Thyroid gland (tissue), 4 donors: ENCODE data around the gene BARHL2. TPM values are rescaled to one million over a fixed set of nuclear protein-coding genes. Genes with fewer than 3 reads are reported as not detected.

Experiments
- DNase-seq, 2 donors: peaks; one replicate each; pipeline ENCODE4 v3.0.0-alpha.2; 2019
- H3K27ac ChIP-seq, 3 donors: fragments of 200-600 bp; sonication (generic); 1 replicate in 2 of 3; 2 replicates in 1 of 3; pipeline ENCODE4 v1.5.1; 2016 to 2019; ENCODE audit warnings: mild to moderate bottlenecking in 1 of 3, moderate library complexity in 1 of 3
- H3K27me3 ChIP-seq: fragments of 200-600 bp; sonication (generic); one replicate; pipeline ENCODE4 v1.5.1; 2019
- H3K36me3 ChIP-seq, 2 donors: fragments of 200-600 bp; sonication (generic); one replicate each; pipeline ENCODE4 v1.5.1; 2016 to 2019
- H3K4me1 ChIP-seq, 2 donors: fragments of 200-600 bp; sonication (generic); one replicate each; pipeline ENCODE4 v1.5.1; 2017 to 2019
- H3K4me3 ChIP-seq, 3 donors: fragments of 200-600 bp; sonication (generic); replicated peaks in 1 of 3; 1 replicate in 2 of 3; 2 replicates in 1 of 3; pipeline ENCODE4 v1.5.1; 2016; ENCODE audit warnings: mild to moderate bottlenecking in 1 of 3
- H3K9me3 ChIP-seq: fragments of 200-600 bp; sonication (generic); one replicate; pipeline ENCODE4 v1.5.1; 2017
- POLR2A ChIP-seq, 2 donors: fragments of 450-650 bp; IDR thresholded peaks; one replicate each; pipeline ENCODE4 v1.6.1; 2017; ENCODE audit warnings: antibody characterized with exemption in 2 of 2, mild to moderate bottlenecking in 2 of 2, moderate library complexity in 1 of 2
- WGBS, 2 donors: methylation state at CpG; one replicate each; pipeline ENCODE4 v1.1.5; 2017; 5-methylcytosine and 5-hydroxymethylcytosine counted together
- intact Hi-C: fragments of 100-400 bp; cut with DNase I; formaldehyde crosslinking; loops from one replicate; pipeline ENCODE4 v1.15.1; 2023
- total RNA-seq, 4 donors: library from RNA; depleted of rRNA; stranded (reverse); fragments of >200 nt; gene quantifications; one replicate each; pipeline ENCODE4 v1.2.3, GENCODE V29; 2016
- TF ChIP-seq, protein P1 (sequence below), 6 experiments: fragments of 200-600 bp in 3 of 6; fragments of 450-650 bp in 3 of 6; sonication (generic) in 3 of 6; IDR thresholded peaks; one replicate each; pipeline ENCODE4 v1.5.1; 2016 to 2019; ENCODE audit warnings: antibody characterized with exemption in 6 of 6, mild to moderate bottlenecking in 2 of 6, inconsistent platforms in 1 of 6, moderate library complexity in 1 of 6

The BARHL2 gene
- total RNA-seq, 4 donors from 2014 or later: not detected

DNA sequence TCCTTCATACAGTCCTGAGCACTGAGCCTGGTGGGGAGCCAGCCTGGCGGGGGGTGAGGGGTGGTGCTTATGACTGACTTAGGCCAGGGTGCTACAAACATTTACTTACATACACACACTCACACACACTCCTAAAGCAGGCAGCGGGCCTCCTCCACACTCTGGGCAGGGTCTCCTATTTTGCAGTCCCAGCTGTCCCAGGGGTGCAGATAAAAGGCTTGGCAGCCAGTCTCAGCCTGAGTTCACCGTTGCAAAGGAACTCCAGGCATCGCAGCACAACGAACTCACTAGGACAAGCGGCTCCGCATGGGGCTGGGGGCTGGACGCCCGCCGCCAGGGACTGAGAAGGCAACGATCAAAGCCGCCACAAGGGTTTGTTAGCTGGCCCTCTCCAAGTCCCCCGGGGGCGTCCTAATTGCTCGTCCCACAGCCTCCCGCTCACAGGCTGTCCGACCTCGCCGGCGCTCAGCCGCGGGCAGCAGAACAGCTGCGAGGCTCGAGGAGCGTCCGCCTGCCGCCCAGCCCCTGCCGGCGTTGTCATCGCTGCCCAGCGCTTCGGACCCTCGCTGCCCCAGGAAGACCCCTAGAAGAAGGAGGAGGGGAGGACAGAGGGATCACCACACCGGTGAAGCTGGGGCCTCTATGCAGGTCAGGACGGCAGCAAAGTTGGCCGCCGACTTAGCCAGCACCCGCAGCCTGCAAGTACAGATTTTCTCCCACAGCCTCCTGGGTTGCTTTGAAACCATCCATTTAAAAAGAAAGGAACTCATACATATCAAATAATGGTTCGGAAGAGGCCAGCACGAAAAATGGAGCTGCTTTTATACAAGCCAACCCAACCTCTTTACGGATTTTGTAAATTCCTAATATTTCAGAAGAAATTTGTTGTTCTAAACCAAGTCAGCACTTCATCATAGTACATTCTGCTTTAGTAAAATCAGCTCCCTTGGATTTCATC lies 6.2 kb downstream of the BARHL2 start:
- Histone ChIP-seq H3K4me3 (no peak overlapping the region), H3K4me1 (peaks cover 13 to 18% of the 10 kb centered on the region in 2 donors), H3K9me3 (no peaks in the 10 kb centered on the region), H3K36me3 (no peaks in the 10 kb centered on the region), H3K27ac (no peak overlapping the region), H3K27me3 (peaks cover 47% of the 10 kb centered on the region)
- 2 to 4% methylated on average over 27 to 40 of the region's 41 CpGs for WGBS, 2 donors
- intact Hi-C loops: no loop called here
- DNase-seq: no peak
- TF ChIP-seq, protein P1, sequence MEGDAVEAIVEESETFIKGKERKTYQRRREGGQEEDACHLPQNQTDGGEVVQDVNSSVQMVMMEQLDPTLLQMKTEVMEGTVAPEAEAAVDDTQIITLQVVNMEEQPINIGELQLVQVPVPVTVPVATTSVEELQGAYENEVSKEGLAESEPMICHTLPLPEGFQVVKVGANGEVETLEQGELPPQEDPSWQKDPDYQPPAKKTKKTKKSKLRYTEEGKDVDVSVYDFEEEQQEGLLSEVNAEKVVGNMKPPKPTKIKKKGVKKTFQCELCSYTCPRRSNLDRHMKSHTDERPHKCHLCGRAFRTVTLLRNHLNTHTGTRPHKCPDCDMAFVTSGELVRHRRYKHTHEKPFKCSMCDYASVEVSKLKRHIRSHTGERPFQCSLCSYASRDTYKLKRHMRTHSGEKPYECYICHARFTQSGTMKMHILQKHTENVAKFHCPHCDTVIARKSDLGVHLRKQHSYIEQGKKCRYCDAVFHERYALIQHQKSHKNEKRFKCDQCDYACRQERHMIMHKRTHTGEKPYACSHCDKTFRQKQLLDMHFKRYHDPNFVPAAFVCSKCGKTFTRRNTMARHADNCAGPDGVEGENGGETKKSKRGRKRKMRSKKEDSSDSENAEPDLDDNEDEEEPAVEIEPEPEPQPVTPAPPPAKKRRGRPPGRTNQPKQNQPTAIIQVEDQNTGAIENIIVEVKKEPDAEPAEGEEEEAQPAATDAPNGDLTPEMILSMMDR (IDR thresholded peaks at IDR 0.05): no peak
- no peak for TF ChIP-seq POLR2A (IDR thresholded peaks at IDR 0.05)

DNA sequence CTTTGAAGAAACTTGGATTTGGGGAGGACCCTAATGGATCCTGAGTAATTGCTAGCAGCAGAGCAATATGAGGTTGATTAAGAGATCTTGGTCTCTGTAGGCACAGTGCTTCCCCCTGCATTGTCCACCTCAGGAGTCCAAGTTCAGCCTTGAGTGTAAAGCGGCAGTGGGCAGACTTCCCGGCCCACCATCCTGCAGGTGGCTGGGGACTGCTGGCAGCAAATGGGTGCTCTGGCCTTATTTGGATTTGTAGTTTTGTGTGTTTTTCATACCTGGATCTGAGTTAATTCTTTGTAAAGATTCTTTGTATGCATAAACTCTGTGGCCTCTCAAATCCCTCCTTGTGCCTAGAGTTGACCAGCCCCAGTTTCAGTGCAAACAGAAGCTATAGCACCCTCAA lies 7.6 kb downstream of the BARHL2 start:
- Histone ChIP-seq H3K36me3 (no peaks in the 10 kb centered on the region), H3K4me1 (peaks cover 13 to 19% of the 10 kb centered on the region in 2 donors), H3K9me3 (no peaks in the 10 kb centered on the region), H3K27me3 (peaks cover 37% of the 10 kb centered on the region), H3K27ac (no peak overlapping the region), H3K4me3 (no peak overlapping the region)
- no peak for DNase-seq
- intact Hi-C loops: no loop called here
- 39 to 48% methylated on average over 2 of the region's 2 CpGs for WGBS, 2 donors
- TF ChIP-seq, protein P1 (IDR thresholded peaks at IDR 0.05): no peak
- no peak for TF ChIP-seq POLR2A (IDR thresholded peaks at IDR 0.05)

DNA sequence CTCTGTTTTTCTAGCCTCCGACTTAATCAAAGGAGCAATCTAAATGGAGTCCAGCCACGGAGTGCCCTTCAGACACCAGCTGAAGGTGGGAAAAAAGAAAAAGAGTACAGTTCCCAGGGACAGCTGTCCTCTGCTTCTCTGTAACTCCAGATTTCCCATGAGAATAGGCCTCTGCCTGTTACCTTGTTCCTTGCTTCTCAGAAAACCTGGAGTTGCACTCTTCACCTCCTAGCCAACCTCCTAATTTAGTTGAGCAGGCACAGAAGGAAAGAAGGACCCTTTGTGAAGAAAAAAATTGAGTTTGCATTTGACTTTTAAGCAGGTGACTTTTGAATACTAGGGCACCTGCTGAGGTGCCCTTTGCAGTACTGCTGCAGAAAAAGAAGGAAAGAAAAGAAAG lies 8.3 kb downstream of the BARHL2 start:
- Histone ChIP-seq H3K36me3 (no peaks in the 10 kb centered on the region), H3K4me1 (peaks cover 13 to 19% of the 10 kb centered on the region in 2 donors), H3K27ac (no peak overlapping the region), H3K27me3 (peaks cover 30% of the 10 kb centered on the region), H3K9me3 (no peaks in the 10 kb centered on the region), H3K4me3 (no peak overlapping the region)
- no peak for TF ChIP-seq POLR2A (IDR thresholded peaks at IDR 0.05)
- TF ChIP-seq, protein P1 (IDR thresholded peaks at IDR 0.05): no peak
- intact Hi-C loops: no loop called here
- WGBS, 2 donors: 9 to 13% methylated on average over 2 of the region's 2 CpGs
- DNase-seq: no peak

DNA sequence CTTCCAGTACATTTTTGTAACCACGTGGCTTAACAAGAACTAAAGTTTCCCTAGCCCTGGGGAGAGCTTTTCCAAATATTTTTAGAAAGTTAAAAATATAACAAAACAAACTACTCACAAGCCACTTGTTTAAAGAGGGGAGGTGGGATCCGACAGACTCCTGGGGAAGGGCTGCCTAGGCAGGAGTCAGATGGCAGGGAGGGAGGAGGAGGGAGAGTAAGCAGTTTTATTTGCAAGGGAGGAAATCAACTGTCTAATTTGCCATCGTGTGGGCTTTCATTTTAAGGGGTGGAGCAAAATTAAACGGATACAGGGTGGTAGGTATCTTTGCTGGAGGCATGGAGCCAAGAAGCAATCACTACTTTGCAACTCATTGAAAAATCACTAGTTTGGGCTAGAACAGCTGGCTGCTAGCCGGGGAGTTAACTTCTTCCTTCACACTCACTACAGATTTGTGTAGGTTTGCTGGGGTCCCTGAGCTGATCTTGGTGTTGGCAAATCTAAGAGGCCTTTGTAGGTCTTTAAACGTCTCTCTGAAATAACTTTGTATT lies 8.8 kb downstream of the BARHL2 start:
- no peak for DNase-seq
- intact Hi-C loops: no loop called here
- Histone ChIP-seq H3K27ac (no peak overlapping the region), H3K36me3 (no peaks in the 10 kb centered on the region), H3K27me3 (peaks cover 29% of the 10 kb centered on the region), H3K4me3 (no peak overlapping the region), H3K4me1 (peaks cover 13 to 19% of the 10 kb centered on the region in 2 donors), H3K9me3 (no peaks in the 10 kb centered on the region)
- 4 to 7% methylated on average over 6 of the region's 6 CpGs for WGBS, 2 donors
- TF ChIP-seq, protein P1 (IDR thresholded peaks at IDR 0.05): no peak
- no peak for TF ChIP-seq POLR2A (IDR thresholded peaks at IDR 0.05)

DNA sequence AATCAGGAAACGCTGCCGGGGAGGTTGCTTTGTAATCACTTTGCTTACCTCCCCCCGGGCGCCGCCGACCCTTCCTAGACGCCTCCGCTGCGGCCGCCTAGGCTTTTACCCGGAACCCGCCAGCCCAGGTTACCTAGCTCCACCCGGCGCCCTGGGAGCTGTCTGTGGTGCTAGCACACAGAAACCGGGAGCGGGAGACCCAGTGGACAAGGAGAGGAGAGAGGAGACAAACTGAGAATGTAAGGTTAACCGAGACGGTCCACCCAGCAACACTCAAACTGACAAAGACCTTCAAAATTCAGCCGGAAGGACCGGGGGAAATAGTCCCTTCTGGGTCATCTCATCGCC lies 9.8 kb downstream of the BARHL2 start:
- Histone ChIP-seq H3K9me3 (no peaks in the 10 kb centered on the region), H3K27ac (no peak overlapping the region), H3K4me1 (peaks cover 13 to 19% of the 10 kb centered on the region in 2 donors), H3K36me3 (no peaks in the 10 kb centered on the region), H3K4me3 (peak overlapping the region in 2 of 3 donors; percentile 11 to 18), H3K27me3 (peaks cover 22% of the 10 kb centered on the region)
- intact Hi-C loops: no loop called here
- WGBS, 2 donors: 2 to 3% methylated on average over 21 of the region's 21 CpGs
- peak; percentile 71 to 81 for DNase-seq
- TF ChIP-seq POLR2A (IDR thresholded peaks at IDR 0.05): no peak
- TF ChIP-seq, protein P1 (IDR thresholded peaks at IDR 0.05): no peak
